ENCODE measurements around the gene OOSP3. TPM values are rescaled to one million over a fixed set of nuclear protein-coding genes. Genes with fewer than 3 reads are reported as not detected.
"Not testable (repeated sequence)": the region's sequence is repeated elsewhere in the genome, so short reads cannot be mapped to it uniquely, and the experiment has no call there.

The OOSP3 gene
- polyA plus RNA-seq, 3 donors: 0.20 TPM; not detected in 2

GRCh38 chr11:59875856-59876519, 2.6 kb upstream of the OOSP3 start:
- DNase-seq (ENCODE audit: low read depth in 3 of 3, low spot score in 2 of 3): no peak

GRCh38 chr11:59877325-59877724, 1.3 kb upstream of the OOSP3 start:
- no peak for DNase-seq (ENCODE audit: low read depth in 3 of 3, low spot score in 2 of 3)

GRCh38 chr11:59877784-59878183, 798 bp upstream of the OOSP3 start:
- no peak for DNase-seq (ENCODE audit: low read depth in 3 of 3, low spot score in 2 of 3)

GRCh38 chr11:59879567-59879966, 985 bp downstream of the OOSP3 start:
- DNase-seq (ENCODE audit: low read depth in 3 of 3, low spot score in 2 of 3): no peak

GRCh38 chr11:59883597-59883996, 5.0 kb downstream of the OOSP3 start:
- no peak for DNase-seq (ENCODE audit: low read depth in 3 of 3, low spot score in 2 of 3)

GRCh38 chr11:59887156-59887555, 8.6 kb downstream of the OOSP3 start:
- DNase-seq (ENCODE audit: low read depth in 3 of 3, low spot score in 2 of 3): not testable (repeated sequence)

- no peak for DNase-seq (ENCODE audit: low read depth in 3 of 3, low spot score in 2 of 3)
Observed at GRCh38 chr11:59891781-59892181, 13.2 kb downstream of the OOSP3 start.

- DNase-seq (ENCODE audit: low read depth in 3 of 3, low spot score in 2 of 3): no peak
Observed at GRCh38 chr11:59894616-59895015, 16.0 kb downstream of the OOSP3 start.

- DNase-seq (ENCODE audit: low read depth in 3 of 3, low spot score in 2 of 3): no peak
Observed at GRCh38 chr11:59898046-59898445, 19.5 kb downstream of the OOSP3 start.

GRCh38 chr11:59898650-59899049, 20.1 kb downstream of the OOSP3 start:
- DNase-seq (ENCODE audit: low read depth in 3 of 3, low spot score in 2 of 3): no peak

GRCh38 chr11:59899532-59899931, 20.9 kb downstream of the OOSP3 start:
- DNase-seq (ENCODE audit: low read depth in 3 of 3, low spot score in 2 of 3): no peak

- DNase-seq (ENCODE audit: low read depth in 3 of 3, low spot score in 2 of 3): no peak
Observed at GRCh38 chr11:59900366-59901126, 22.0 kb downstream of the OOSP3 start.

- no peak for DNase-seq (ENCODE audit: low read depth in 3 of 3, low spot score in 2 of 3)
Observed at GRCh38 chr11:59901306-59901705, 22.7 kb downstream of the OOSP3 start.

GRCh38 chr11:59903569-59903968, 25.0 kb downstream of the OOSP3 start:
- not testable (repeated sequence) for DNase-seq (ENCODE audit: low read depth in 3 of 3, low spot score in 2 of 3)

GRCh38 chr11:59918480-59918879, 39.9 kb downstream of the OOSP3 start:
- no peak for DNase-seq (ENCODE audit: low read depth in 3 of 3, low spot score in 2 of 3)

- DNase-seq (ENCODE audit: low read depth in 3 of 3, low spot score in 2 of 3): no peak
Observed at GRCh38 chr11:59918987-59919589, 40.5 kb downstream of the OOSP3 start.

- no peak for DNase-seq (ENCODE audit: low read depth in 3 of 3, low spot score in 2 of 3)
Observed at GRCh38 chr11:59923813-59924212, 45.2 kb downstream of the OOSP3 start.

- DNase-seq (ENCODE audit: low read depth in 3 of 3, low spot score in 2 of 3): no peak
Observed at GRCh38 chr11:59931688-59932087, 53.1 kb downstream of the OOSP3 start.

- no peak for DNase-seq (ENCODE audit: low read depth in 3 of 3, low spot score in 2 of 3)
Observed at GRCh38 chr11:59938132-59938531, 59.5 kb downstream of the OOSP3 start, which contains the start of gene OOSP1. Gene OOSP1, plus strand, starts transcription at chr11:59938432. Its CDS starts 23 bp downstream, at chr11:59938455.

GRCh38 chr11:59938718-59939117, 60.1 kb downstream of the OOSP3 start:
- DNase-seq (ENCODE audit: low read depth in 3 of 3, low spot score in 2 of 3): no peak

- DNase-seq (ENCODE audit: low read depth in 3 of 3, low spot score in 2 of 3): no peak
Observed at GRCh38 chr11:59939482-59939881, 60.9 kb downstream of the OOSP3 start.

GRCh38 chr11:59941091-59941490, 62.5 kb downstream of the OOSP3 start:
- no peak for DNase-seq (ENCODE audit: low read depth in 3 of 3, low spot score in 2 of 3)

Measured in right renal cortex interstitium (tissue), 3 donors.